GM12878 (cell line): Measurements from ENCODE around the gene GON4L. TPM values are rescaled to one million over a fixed set of nuclear protein-coding genes. Genes with fewer than 3 reads are reported as not detected.
A peak's percentile ranks its signal among the peaks of the same experiment; 100 is the strongest.

Experiments
- ATF7 ChIP-seq: fragments of 450-650 bp; IDR thresholded peaks from 2 replicates; pipeline ENCODE4 v1.6.1; 2016; ENCODE audit warnings: low read depth, mild to moderate bottlenecking
- CREM ChIP-seq: IDR thresholded peaks from 2 replicates; pipeline ENCODE4 v1.6.1; 2014; ENCODE audit warnings: antibody characterized with exemption, low read depth
- E2F4 ChIP-seq: IDR thresholded peaks from 2 replicates; pipeline ENCODE4 v1.6.1; 2012; ENCODE audit warnings: low read depth, low read length, improper control_type of control experiment
- E4F1 ChIP-seq: fragments of 450-650 bp; IDR thresholded peaks from 2 replicates; pipeline ENCODE4 v1.6.1; 2018; ENCODE audit warnings: borderline replicate concordance, mild to moderate bottlenecking; ENCODE audit not compliant: partially characterized antibody
- HDAC2 ChIP-seq: fragments of 200-600 bp; sonication (generic); IDR thresholded peaks from 2 replicates; pipeline ENCODE4 v1.6.1; 2017
- IKZF1 ChIP-seq: fragments of 450-650 bp; conservative IDR thresholded peaks from 2 replicates; pipeline ENCODE4 v1.6.1; 2017; ENCODE audit warnings: antibody characterized with exemption, mild to moderate bottlenecking
- JUNB ChIP-seq: IDR thresholded peaks from 2 replicates; pipeline ENCODE4 v1.6.1; 2016; ENCODE audit warnings: antibody characterized with exemption, mild to moderate bottlenecking
- KLF5 ChIP-seq: fragments of 450-650 bp; IDR thresholded peaks from 2 replicates; pipeline ENCODE4 v1.6.1; 2014; ENCODE audit warnings: mild to moderate bottlenecking; ENCODE audit not compliant: partially characterized antibody
- MEF2B ChIP-seq: fragments of 450-650 bp; IDR thresholded peaks from 2 replicates; pipeline ENCODE4 v1.6.1; 2018; ENCODE audit warnings: mild to moderate bottlenecking, moderate library complexity; ENCODE audit not compliant: partially characterized antibody, poor library complexity, severe bottlenecking
- NBN ChIP-seq: fragments of 450-650 bp; IDR thresholded peaks from 2 replicates; pipeline ENCODE4 v1.6.1; 2016
- NFXL1 ChIP-seq: fragments of 450-650 bp; IDR thresholded peaks from 2 replicates; pipeline ENCODE4 v1.6.1; 2017; ENCODE audit warnings: antibody characterized with exemption, mild to moderate bottlenecking, borderline replicate concordance
- NKRF ChIP-seq: fragments of 450-650 bp; conservative IDR thresholded peaks from 2 replicates; pipeline ENCODE4 v1.6.1; 2017; ENCODE audit warnings: mild to moderate bottlenecking, moderate library complexity
- PAX5 ChIP-seq: IDR thresholded peaks from 2 replicates; pipeline ENCODE4 v1.6.1; 2011; ENCODE audit warnings: low read depth, low read length, borderline replicate concordance
- RELB ChIP-seq: fragments of 450-650 bp; IDR thresholded peaks from 2 replicates; pipeline ENCODE4 v1.6.1; 2017; ENCODE audit warnings: low read depth, mild to moderate bottlenecking, moderate library complexity
- RFX5 ChIP-seq: IDR thresholded peaks from 2 replicates; pipeline ENCODE4 v1.6.1; 2011; ENCODE audit warnings: low read depth, low read length, improper control_type of control experiment
- SREBF2 ChIP-seq: IDR thresholded peaks from 2 replicates; pipeline ENCODE4 v1.6.1; 2012; ENCODE audit warnings: mild to moderate bottlenecking, low read length
- TBL1XR1 ChIP-seq: IDR thresholded peaks from 2 replicates; pipeline ENCODE4 v1.6.1; 2012; ENCODE audit warnings: low read depth, low read length, improper control_type of control experiment
- USF1 ChIP-seq: IDR thresholded peaks from 2 replicates; pipeline ENCODE4 v1.6.1; 2011; ENCODE audit warnings: borderline replicate concordance, low read depth, mild to moderate bottlenecking, moderate library complexity, mixed read lengths, low read length; ENCODE audit not compliant: insufficient read depth; ENCODE audit errors: extremely low read length
- ZBTB4 ChIP-seq: fragments of 450-650 bp; formaldehyde crosslinking; IDR thresholded peaks from 2 replicates; pipeline ENCODE4 v1.4.0; 2022; ENCODE audit warnings: mild to moderate bottlenecking, moderate library complexity
- polyA plus RNA-seq, 11 experiments: library from polyadenylated mRNA; depleted of rRNA in 4 of 11; unstranded in 6 of 11; stranded (reverse) in 5 of 11; fragments of >200 nt; fragmentation: Nextera tagmentation in 4 of 11; fragmentation: Illumina TruSeq in 1 of 11; extraction: Ambion mirVana in 4 of 11; extraction: Trizol in 1 of 11; gene quantifications; 1 replicate in 1 of 11; 2 replicates in 10 of 11; pipeline versions ENCODE4 v1.2.1 to v1.2.3, GENCODE V29; 2011 to 2016; ENCODE audit warnings: inconsistent platforms in 2 of 11, missing spikeins in 2 of 11, low read depth in 1 of 11
- total RNA-seq, 4 experiments: library from RNA; depleted of rRNA in 3 of 4; stranded (reverse); fragments of >200 nt in 3 of 4; fragmentation: Illumina TruSeq in 1 of 4; extraction: Trizol in 1 of 4; gene quantifications; 2 replicates each; pipeline versions ENCODE4 v1.2.1 to v1.2.3, GENCODE V29; 2013 to 2021

Gene GON4L
- total and polyA plus RNA-seq, 10 of the 15 experiments (the other 5 are each of a cell fraction or from before 2014, with no cell fraction given), result 17.7 to 40.7 (median 28.0) TPM

- TF ChIP-seq E4F1 (no peak), KLF5 (no peak), JUNB (no peak), RELB (no peak), SREBF2 (no peak), NFXL1 (no peak), NBN (no peak), IKZF1 (0 out of 2 replicates have a peak, but pooled peaks have one; percentile 50), E2F4 (no peak), TBL1XR1 (no peak), USF1 (no peak), NKRF (no peak), PAX5 (no peak), HDAC2 (0 out of 2 replicates have a peak, but pooled peaks have one; percentile 93), ZBTB4 (CRISPR knock-in tag) (no peak), RFX5 (no peak), CREM (no peak), ATF7 (no peak), MEF2B (no peak)
Measured at GRCh38 chr1:155859234-155859829, 2.3 kb upstream of the GON4L start, which contains the start of gene SYT11 (continued).
